Endodermal cell (in vitro differentiated cells): Measurements from ENCODE around the gene SLCO1B1. TPM values are rescaled to one million over a fixed set of nuclear protein-coding genes. Genes with fewer than 3 reads are reported as not detected.

ENCODE experiments used
- DNase-seq: peaks from one replicate; pipeline ENCODE4 v3.0.0-alpha.2; 2017
- H3K27ac ChIP-seq: 2 replicates; pipeline ENCODE4 v1.5.1; 2013; ENCODE audit warnings: mild to moderate bottlenecking, low read depth, low read length, moderate library complexity
- H3K27me3 ChIP-seq: 2 replicates; pipeline ENCODE4 v1.6.1; 2013; ENCODE audit warnings: mild to moderate bottlenecking, low read length, moderate library complexity; ENCODE audit not compliant: insufficient read depth, control insufficient read depth, poor library complexity, severe bottlenecking
- H3K36me3 ChIP-seq: 2 replicates; pipeline ENCODE4 v1.7.0; 2013; ENCODE audit warnings: mild to moderate bottlenecking, low read length, moderate library complexity; ENCODE audit not compliant: control insufficient read depth, insufficient read depth
- H3K4me1 ChIP-seq: one replicate; pipeline ENCODE4 v1.7.0; 2013; ENCODE audit warnings: low read length; ENCODE audit not compliant: control insufficient read depth, insufficient read depth
- H3K4me3 ChIP-seq: 2 replicates; pipeline ENCODE4 v1.5.1; 2013; ENCODE audit warnings: mild to moderate bottlenecking, low read length, moderate library complexity
- H3K9ac ChIP-seq: 2 replicates; pipeline ENCODE4 v1.6.1; 2013; ENCODE audit warnings: mild to moderate bottlenecking, low read length, moderate library complexity; ENCODE audit not compliant: poor library complexity, severe bottlenecking; ENCODE audit errors: extremely low read depth
- H3K9me3 ChIP-seq: 2 replicates; pipeline ENCODE4 v1.6.1; 2013; ENCODE audit warnings: mild to moderate bottlenecking, low read length, moderate library complexity; ENCODE audit not compliant: control insufficient read depth
- H3K27ac Mint-ChIP-seq: 2 replicates; pipeline ENCODE4 v1.8.0; 2020; ENCODE audit warnings: mixed read lengths
- H3K27me3 Mint-ChIP-seq: 2 replicates; pipeline ENCODE4 v1.8.0; 2021; ENCODE audit warnings: mild to moderate bottlenecking, mixed read lengths; ENCODE audit not compliant: insufficient read depth
- H3K36me3 Mint-ChIP-seq: 2 replicates; pipeline ENCODE4 v1.8.0; 2020; ENCODE audit warnings: low read depth, mixed read lengths
- H3K4me1 Mint-ChIP-seq: 2 replicates; pipeline ENCODE4 v1.8.0; 2020; ENCODE audit warnings: mixed read lengths
- H3K4me3 Mint-ChIP-seq: 2 replicates; pipeline ENCODE4 v1.8.0; 2020; ENCODE audit warnings: mild to moderate bottlenecking, moderate library complexity, mixed read lengths
- H3K9me3 Mint-ChIP-seq: 2 replicates; pipeline ENCODE4 v1.8.0; 2020; ENCODE audit warnings: mild to moderate bottlenecking, mixed read lengths
- CTCF ChIP-seq: fragments of 200-600 bp; sonication (generic); conservative IDR thresholded peaks from 2 replicates; pipeline ENCODE4 v1.5.0; 2021; ENCODE audit warnings: antibody characterized with exemption, mild to moderate bottlenecking
- WGBS, 2 experiments: methylation state at CpG; one replicate each; pipeline versions ENCODE4 v1.1.5 to v1.1.7; 2013; ENCODE audit warnings: missing lambda C conversion rate in 2 of 2, mixed read lengths in 1 of 2; ENCODE audit not compliant: insufficient coverage in 1 of 2, insufficient read length in 1 of 2; 5-methylcytosine and 5-hydroxymethylcytosine counted together
- total RNA-seq, 2 donors: library from RNA; stranded (reverse); fragmentation: NEBNext Ultra II Directional in 1 of 2; extraction: Animal tissue kit (Norgen Biotek cat#: 25700) in 1 of 2; gene quantifications; 2 replicates in 1 of 2; 3 replicates in 1 of 2; pipeline ENCODE4 v1.2.1, GENCODE V29; 2021

SLCO1B1 gene
- total RNA-seq, 2 donors from 2014 or later: 1.5 TPM; not detected in 1

DNA sequence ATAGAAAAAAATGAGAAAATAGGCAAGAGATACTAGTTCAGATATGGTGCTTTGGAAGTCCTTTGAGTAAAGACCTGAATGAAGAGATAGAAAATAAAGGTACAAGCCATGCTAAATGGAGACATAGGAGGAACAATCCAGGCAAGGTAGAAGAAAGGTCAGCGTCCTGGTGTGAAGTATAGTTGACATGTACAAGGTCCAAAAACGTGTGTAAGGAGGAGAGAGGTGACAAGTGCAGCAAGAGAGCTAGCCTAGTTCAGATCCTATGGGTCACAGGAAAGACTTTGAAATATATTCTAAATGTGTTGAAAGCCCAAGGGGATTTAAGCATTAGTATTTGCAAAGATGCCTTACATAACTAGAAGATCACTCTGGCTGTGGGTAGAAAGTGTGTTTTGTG, 88.2 kb downstream of the SLCO1B1 start:
- Histone ChIP-seq H3K27ac (no peak overlapping the region), H3K36me3 (no peaks in the 10 kb centered on the region), H3K9ac (no peak overlapping the region), H3K9me3 (no peaks in the 10 kb centered on the region), H3K27me3 (no peaks in the 10 kb centered on the region), H3K4me1 (no peaks in the 10 kb centered on the region), H3K4me3 (no peak overlapping the region)
- H3K36me3 Mint-ChIP-seq: no peaks in the 10 kb centered on the region
- H3K9me3 Mint-ChIP-seq: peaks cover 11% of the 10 kb centered on the region
- H3K27me3 Mint-ChIP-seq: no peaks in the 10 kb centered on the region
- no peak for DNase-seq
- no peak overlapping the region for H3K27ac Mint-ChIP-seq
- peaks cover 16% of the 10 kb centered on the region for H3K4me1 Mint-ChIP-seq
- WGBS, 2 experiments: 80 to 85% methylated on average over 2 of the region's 2 CpGs
- no peak overlapping the region for H3K4me3 Mint-ChIP-seq
- TF ChIP-seq CTCF: no peak

- Histone ChIP-seq H3K4me3 (no peak overlapping the region), H3K9me3 (no peaks in the 10 kb centered on the region), H3K27me3 (no peaks in the 10 kb centered on the region), H3K9ac (no peak overlapping the region), H3K4me1 (no peaks in the 10 kb centered on the region), H3K27ac (no peak overlapping the region), H3K36me3 (no peaks in the 10 kb centered on the region)
- no peak overlapping the region for H3K4me3 Mint-ChIP-seq
- WGBS, 2 experiments: 95 to 100% methylated on average over 1 to 3 of the region's 3 CpGs
- H3K27me3 Mint-ChIP-seq: no peaks in the 10 kb centered on the region
- H3K27ac Mint-ChIP-seq: no peak overlapping the region
- peaks cover 12% of the 10 kb centered on the region for H3K4me1 Mint-ChIP-seq
- no peak for TF ChIP-seq CTCF
- no peak for DNase-seq
- H3K36me3 Mint-ChIP-seq: no peaks in the 10 kb centered on the region
- peaks cover 4% of the 10 kb centered on the region for H3K9me3 Mint-ChIP-seq
Measured at GRCh38 chr12:21220266-21220665, 89.3 kb downstream of the SLCO1B1 start.

- Mint-ChIP-seq H3K4me1 (peaks cover 7% of the 10 kb centered on the region), H3K9me3 (no peaks in the 10 kb centered on the region), H3K36me3 (peaks cover 2% of the 10 kb centered on the region), H3K4me3 (no peak overlapping the region), H3K27ac (no peak overlapping the region), H3K27me3 (no peaks in the 10 kb centered on the region)
- Histone ChIP-seq H3K36me3 (no peaks in the 10 kb centered on the region), H3K9ac (no peak overlapping the region), H3K4me1 (no peaks in the 10 kb centered on the region), H3K27me3 (no peaks in the 10 kb centered on the region), H3K4me3 (no peak overlapping the region), H3K9me3 (no peaks in the 10 kb centered on the region), H3K27ac (no peak overlapping the region)
- no peak for DNase-seq
- no peak for TF ChIP-seq CTCF
Measured at GRCh38 chr12:21221072-21221471, 90.1 kb downstream of the SLCO1B1 start.
